Uterus (tissue), 4 donors: ENCODE data around the gene ADK. TPM values are rescaled to one million over a fixed set of nuclear protein-coding genes. Genes with fewer than 3 reads are reported as not detected.
"Not testable (repeated sequence)": the region's sequence is repeated elsewhere in the genome, so short reads cannot be mapped to it uniquely, and the experiment has no call there.

Source experiments
- DNase-seq, 2 donors: peaks; one replicate each; pipeline ENCODE4 v3.0.0-alpha.2; 2019 to 2020
- H3K27ac ChIP-seq, 2 donors: fragments of 200-600 bp; sonication (generic); 1 replicate in 1 of 2; 2 replicates in 1 of 2; pipeline ENCODE4 v1.5.1; 2016 to 2018
- H3K27me3 ChIP-seq, 2 donors: fragments of 200-600 bp; sonication (generic); one replicate each; pipeline ENCODE4 v1.5.1; 2018 to 2019; ENCODE audit warnings: control low read depth in 1 of 2
- H3K36me3 ChIP-seq, 2 donors: fragments of 200-600 bp; sonication (generic); one replicate each; pipeline ENCODE4 v1.5.1; 2019; ENCODE audit warnings: control low read depth in 1 of 2
- H3K4me1 ChIP-seq, 2 donors: fragments of 200-600 bp; sonication (generic); one replicate each; pipeline ENCODE4 v1.5.1; 2018 to 2019; ENCODE audit warnings: control low read depth in 1 of 2
- H3K4me3 ChIP-seq, 2 donors: fragments of 200-600 bp; sonication (generic); 1 replicate in 1 of 2; 2 replicates in 1 of 2; pipeline ENCODE4 v1.5.1; 2018 to 2019; ENCODE audit warnings: mild to moderate bottlenecking in 1 of 2
- H3K9me3 ChIP-seq, 2 donors: fragments of 200-600 bp; sonication (generic); one replicate each; pipeline ENCODE4 v1.5.1; 2019; ENCODE audit warnings: control low read depth in 1 of 2
- POLR2A ChIP-seq, 2 donors: fragments of 450-650 bp; IDR thresholded peaks; one replicate each; pipeline ENCODE4 v1.6.1; 2016; ENCODE audit warnings: antibody characterized with exemption in 2 of 2, mild to moderate bottlenecking in 1 of 2, moderate library complexity in 1 of 2
- intact Hi-C: fragments of 100-400 bp; cut with DNase I; formaldehyde crosslinking; loops from one replicate; pipeline ENCODE4 v1.15.1; 2023; ENCODE audit warnings: low total_unique reads
- total RNA-seq, 4 donors: library from RNA; depleted of rRNA in 3 of 4; stranded (reverse); fragments of >200 nt in 3 of 4; gene quantifications; one replicate each; pipeline versions ENCODE4 v1.1.0 to v1.2.4, GENCODE V29; 2014 to 2023
- TF ChIP-seq, protein P1 (sequence below), 4 experiments: fragments of 200-600 bp in 2 of 4; fragments of 450-650 bp in 2 of 4; sonication (generic) in 2 of 4; IDR thresholded peaks; one replicate each; pipeline ENCODE4 v1.5.1; 2016 to 2019; ENCODE audit warnings: antibody characterized with exemption in 4 of 4, mild to moderate bottlenecking in 2 of 4, moderate library complexity in 1 of 4
- donor health status: DM: yes; HTN: yes; CAD: no.

The ADK gene
- total RNA-seq, 4 donors from 2014 or later = 12.6 to 41.1 (median 19.0) TPM

DNA sequence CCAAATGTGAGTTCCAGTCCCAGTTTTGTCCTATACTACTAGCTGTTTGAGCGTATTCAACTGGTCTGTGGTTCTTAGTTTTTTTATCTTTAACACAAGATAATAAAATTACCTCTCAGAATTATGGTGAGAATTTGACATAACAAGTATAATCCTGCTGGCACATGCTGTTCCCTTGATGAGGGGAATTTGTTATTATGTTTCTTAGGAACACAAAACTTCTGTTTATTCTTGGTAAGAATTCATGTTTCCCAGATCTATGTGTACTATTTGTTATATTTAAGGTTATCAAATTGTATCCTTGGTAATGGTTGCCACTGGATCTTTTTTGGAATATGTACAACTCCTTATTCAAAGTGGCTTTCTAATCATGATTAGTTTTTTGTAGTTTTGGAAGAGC lies 335.6 kb downstream of the ADK start:
- intact Hi-C loops = no loop called here
- DNase-seq = no peak
- H3K36me3 ChIP-seq = no peaks in the 10 kb centered on the region
- no peaks in the 10 kb centered on the region for H3K9me3 ChIP-seq
- TF ChIP-seq POLR2A (IDR thresholded peaks at IDR 0.05) = no peak
- TF ChIP-seq, protein P1, sequence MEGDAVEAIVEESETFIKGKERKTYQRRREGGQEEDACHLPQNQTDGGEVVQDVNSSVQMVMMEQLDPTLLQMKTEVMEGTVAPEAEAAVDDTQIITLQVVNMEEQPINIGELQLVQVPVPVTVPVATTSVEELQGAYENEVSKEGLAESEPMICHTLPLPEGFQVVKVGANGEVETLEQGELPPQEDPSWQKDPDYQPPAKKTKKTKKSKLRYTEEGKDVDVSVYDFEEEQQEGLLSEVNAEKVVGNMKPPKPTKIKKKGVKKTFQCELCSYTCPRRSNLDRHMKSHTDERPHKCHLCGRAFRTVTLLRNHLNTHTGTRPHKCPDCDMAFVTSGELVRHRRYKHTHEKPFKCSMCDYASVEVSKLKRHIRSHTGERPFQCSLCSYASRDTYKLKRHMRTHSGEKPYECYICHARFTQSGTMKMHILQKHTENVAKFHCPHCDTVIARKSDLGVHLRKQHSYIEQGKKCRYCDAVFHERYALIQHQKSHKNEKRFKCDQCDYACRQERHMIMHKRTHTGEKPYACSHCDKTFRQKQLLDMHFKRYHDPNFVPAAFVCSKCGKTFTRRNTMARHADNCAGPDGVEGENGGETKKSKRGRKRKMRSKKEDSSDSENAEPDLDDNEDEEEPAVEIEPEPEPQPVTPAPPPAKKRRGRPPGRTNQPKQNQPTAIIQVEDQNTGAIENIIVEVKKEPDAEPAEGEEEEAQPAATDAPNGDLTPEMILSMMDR (IDR thresholded peaks at IDR 0.05) = no peak
- H3K27ac ChIP-seq = no peak overlapping the region
- no peak overlapping the region for H3K4me3 ChIP-seq
- no peaks in the 10 kb centered on the region for H3K4me1 ChIP-seq
- H3K27me3 ChIP-seq = no peaks in the 10 kb centered on the region

DNA sequence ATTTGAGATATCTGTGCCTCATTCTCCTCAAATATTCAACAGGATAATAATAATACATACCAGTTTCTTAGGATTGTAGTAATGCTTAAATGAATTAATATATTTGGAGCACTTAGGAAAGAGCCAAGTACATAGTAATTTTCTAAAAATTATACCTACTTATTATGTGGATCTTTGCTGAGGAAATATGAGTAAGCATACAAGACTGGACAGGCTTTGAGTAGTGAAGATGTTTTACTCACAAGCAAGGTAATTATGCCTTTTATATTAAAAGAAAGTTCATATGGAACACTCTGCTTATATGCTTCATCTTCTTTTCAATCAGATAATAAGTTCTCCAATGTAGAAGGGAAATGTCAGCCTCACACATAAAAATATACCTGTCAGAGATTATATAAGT lies 337.9 kb downstream of the ADK start:
- H3K9me3 ChIP-seq = no peaks in the 10 kb centered on the region
- TF ChIP-seq, protein P1 (IDR thresholded peaks at IDR 0.05) = no peak
- no peak for TF ChIP-seq POLR2A (IDR thresholded peaks at IDR 0.05)
- no peak overlapping the region for H3K4me3 ChIP-seq
- H3K27me3 ChIP-seq = no peaks in the 10 kb centered on the region
- H3K27ac ChIP-seq = no peak overlapping the region
- intact Hi-C loops = no loop called here
- H3K36me3 ChIP-seq = no peaks in the 10 kb centered on the region
- DNase-seq = no peak
- H3K4me1 ChIP-seq = no peaks in the 10 kb centered on the region

DNA sequence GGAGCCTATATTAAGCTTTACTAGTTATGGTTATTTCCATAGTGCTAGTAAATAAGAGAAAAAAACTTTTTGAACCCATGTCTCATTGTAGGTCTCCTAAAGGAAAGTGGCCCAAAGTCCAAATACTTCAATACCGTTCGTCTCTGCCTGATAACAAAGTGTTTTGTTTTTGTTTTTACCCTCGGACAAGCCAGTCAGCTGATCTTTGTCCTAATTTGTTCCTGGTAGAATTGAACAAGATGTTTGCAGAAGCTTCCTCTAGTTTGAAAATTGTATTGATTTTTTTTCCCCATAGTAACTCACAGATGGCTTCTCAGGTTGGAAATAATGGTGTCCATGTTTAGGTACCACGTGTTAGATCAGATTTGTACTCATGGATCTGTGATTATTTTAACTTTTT lies 339.5 kb downstream of the ADK start:
- DNase-seq = no peak
- Histone ChIP-seq H3K9me3 (no peaks in the 10 kb centered on the region), H3K4me1 (no peaks in the 10 kb centered on the region), H3K36me3 (no peaks in the 10 kb centered on the region), H3K27ac (no peak overlapping the region), H3K4me3 (no peak overlapping the region), H3K27me3 (no peaks in the 10 kb centered on the region)
- intact Hi-C loops = no loop called here
- no peak for TF ChIP-seq POLR2A (IDR thresholded peaks at IDR 0.05)
- TF ChIP-seq, protein P1 (IDR thresholded peaks at IDR 0.05) = no peak

- Histone ChIP-seq H3K4me1 (no peaks in the 10 kb centered on the region), H3K4me3 (no peak overlapping the region), H3K36me3 (no peaks in the 10 kb centered on the region), H3K27me3 (no peaks in the 10 kb centered on the region), H3K9me3 (no peaks in the 10 kb centered on the region), H3K27ac (no peak overlapping the region)
- intact Hi-C loops = no loop called here
- DNase-seq = no peak
- TF ChIP-seq, protein P1 (IDR thresholded peaks at IDR 0.05) = no peak
- no peak for TF ChIP-seq POLR2A (IDR thresholded peaks at IDR 0.05)
These were observed 340.0 kb downstream of the ADK start for GRCh38 chr10:74491014-74491413.

- DNase-seq, H3K36me3 ChIP-seq, H3K4me1 ChIP-seq, H3K27me3 ChIP-seq, intact Hi-C loops, H3K27ac ChIP-seq, H3K9me3 ChIP-seq, H3K4me3 ChIP-seq: not testable (repeated sequence)
These were observed 345.3 kb downstream of the ADK start for GRCh38 chr10:74496276-74496675.

DNA sequence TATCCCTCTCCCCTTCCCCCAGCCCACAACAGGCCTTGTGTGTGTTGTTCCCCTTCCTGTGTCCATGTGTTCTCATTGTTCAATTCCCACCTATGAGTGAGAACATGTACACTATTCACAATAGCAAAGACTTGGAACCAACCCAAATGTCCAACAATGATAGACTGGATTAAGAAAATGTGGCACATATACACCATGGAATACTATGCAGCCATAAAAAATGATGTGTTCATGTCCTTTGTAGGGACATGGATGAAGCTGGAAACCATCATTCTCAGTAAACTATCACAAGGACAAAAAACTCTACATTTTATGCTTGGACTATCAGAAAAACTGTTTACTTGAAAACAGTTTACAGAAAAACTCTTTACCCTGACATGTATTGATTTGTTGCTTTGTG lies 347.6 kb downstream of the ADK start:
- DNase-seq, H3K27ac ChIP-seq, H3K27me3 ChIP-seq, H3K4me3 ChIP-seq, H3K9me3 ChIP-seq, H3K4me1 ChIP-seq, H3K36me3 ChIP-seq, intact Hi-C loops: not testable (repeated sequence)
